RWPE2 (cell line): ENCODE results near the gene ARL2BP.
"Not testable (repeated sequence)": the region's sequence is repeated elsewhere in the genome, so short reads cannot be mapped to it uniquely, and the experiment has no call there.

ENCODE experiments used
- ATAC-seq: fragments of 200-7000 bp; cut with Tn5 transposase; 3 replicates; pipeline ENCODE4 v1.9.1; 2021; ENCODE audit warnings: low read depth
- DNase-seq: peaks from one replicate; pipeline ENCODE4 v3.0.0-alpha.2; 2020; ENCODE audit warnings: low spot score
- H3K27ac ChIP-seq: fragments of 450-650 bp; 2 replicates; pipeline ENCODE4 v1.5.1; 2017; ENCODE audit warnings: mild to moderate bottlenecking; ENCODE audit not compliant: poor library complexity, severe bottlenecking
- H3K27me3 ChIP-seq: fragments of 250-450 bp; sonication (Bioruptor Pico); 2 replicates; pipeline ENCODE4 v1.5.1; 2021; ENCODE audit warnings: mild to moderate bottlenecking, moderate library complexity; ENCODE audit not compliant: insufficient read depth, poor library complexity, severe bottlenecking
- H3K36me3 ChIP-seq: fragments of 250-450 bp; sonication (Bioruptor Pico); 2 replicates; pipeline ENCODE4 v1.5.1; 2020; ENCODE audit warnings: low read depth, mild to moderate bottlenecking, moderate library complexity
- H3K4me1 ChIP-seq: fragments of 250-450 bp; sonication (Bioruptor Pico); 2 replicates; pipeline ENCODE4 v1.5.1; 2021; ENCODE audit warnings: mild to moderate bottlenecking, moderate library complexity; ENCODE audit not compliant: insufficient read depth, poor library complexity, severe bottlenecking
- H3K4me3 ChIP-seq: fragments of 250-450 bp; sonication (Bioruptor Pico); 2 replicates; pipeline ENCODE4 v1.5.1; 2021; ENCODE audit warnings: mild to moderate bottlenecking, moderate library complexity; ENCODE audit not compliant: severe bottlenecking
- H3K9me3 ChIP-seq: fragments of 250-450 bp; sonication (Bioruptor Pico); 2 replicates; pipeline ENCODE4 v1.5.1; 2021; ENCODE audit warnings: mild to moderate bottlenecking, moderate library complexity; ENCODE audit not compliant: severe bottlenecking
- TF ChIP-seq, protein P1 (sequence below): fragments of 450-650 bp; IDR thresholded peaks from one replicate; pipeline ENCODE4 v1.5.1; 2017; ENCODE audit warnings: mild to moderate bottlenecking, moderate library complexity; ENCODE audit not compliant: poor library complexity, severe bottlenecking

The ARL2BP gene

DNA sequence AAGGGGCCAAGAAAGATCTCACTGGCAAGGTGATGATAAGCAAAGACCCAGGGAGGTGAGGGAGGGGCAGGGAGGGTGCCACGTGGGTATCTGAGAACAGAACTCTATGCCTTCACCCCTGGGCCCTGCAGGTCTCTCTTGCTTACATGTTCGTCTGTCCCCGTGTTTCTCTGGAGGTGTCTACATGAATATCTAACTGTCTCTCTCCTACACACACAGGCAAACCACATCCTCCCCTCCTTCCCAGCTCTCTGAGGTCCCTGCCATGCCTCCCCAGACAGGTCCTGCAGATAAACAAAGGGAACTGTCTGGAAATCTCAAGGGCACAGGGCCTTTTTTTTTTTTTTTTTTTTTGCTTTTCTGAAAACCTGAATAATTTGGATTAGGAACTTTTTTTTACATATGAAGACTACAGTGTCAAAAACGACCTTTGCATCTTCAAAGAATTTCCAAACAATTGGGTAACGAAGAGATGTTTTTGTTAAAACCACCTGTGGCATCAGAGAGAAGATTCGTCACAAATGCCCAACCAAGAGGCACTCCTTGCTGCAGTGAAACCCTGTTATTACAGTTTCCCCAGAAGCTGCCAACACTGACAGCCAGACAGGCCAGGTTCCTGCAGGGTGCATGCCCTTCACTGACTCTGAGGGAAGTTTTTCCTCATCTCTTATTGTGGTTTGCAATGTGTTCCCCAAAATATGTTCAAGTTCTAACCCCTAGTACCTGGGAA lies 21.6 kb downstream of the ARL2BP start:
- ATAC-seq (peak; percentile 17), DNase-seq (no peak)
- TF ChIP-seq, protein P1, sequence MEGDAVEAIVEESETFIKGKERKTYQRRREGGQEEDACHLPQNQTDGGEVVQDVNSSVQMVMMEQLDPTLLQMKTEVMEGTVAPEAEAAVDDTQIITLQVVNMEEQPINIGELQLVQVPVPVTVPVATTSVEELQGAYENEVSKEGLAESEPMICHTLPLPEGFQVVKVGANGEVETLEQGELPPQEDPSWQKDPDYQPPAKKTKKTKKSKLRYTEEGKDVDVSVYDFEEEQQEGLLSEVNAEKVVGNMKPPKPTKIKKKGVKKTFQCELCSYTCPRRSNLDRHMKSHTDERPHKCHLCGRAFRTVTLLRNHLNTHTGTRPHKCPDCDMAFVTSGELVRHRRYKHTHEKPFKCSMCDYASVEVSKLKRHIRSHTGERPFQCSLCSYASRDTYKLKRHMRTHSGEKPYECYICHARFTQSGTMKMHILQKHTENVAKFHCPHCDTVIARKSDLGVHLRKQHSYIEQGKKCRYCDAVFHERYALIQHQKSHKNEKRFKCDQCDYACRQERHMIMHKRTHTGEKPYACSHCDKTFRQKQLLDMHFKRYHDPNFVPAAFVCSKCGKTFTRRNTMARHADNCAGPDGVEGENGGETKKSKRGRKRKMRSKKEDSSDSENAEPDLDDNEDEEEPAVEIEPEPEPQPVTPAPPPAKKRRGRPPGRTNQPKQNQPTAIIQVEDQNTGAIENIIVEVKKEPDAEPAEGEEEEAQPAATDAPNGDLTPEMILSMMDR: no peak

DNA sequence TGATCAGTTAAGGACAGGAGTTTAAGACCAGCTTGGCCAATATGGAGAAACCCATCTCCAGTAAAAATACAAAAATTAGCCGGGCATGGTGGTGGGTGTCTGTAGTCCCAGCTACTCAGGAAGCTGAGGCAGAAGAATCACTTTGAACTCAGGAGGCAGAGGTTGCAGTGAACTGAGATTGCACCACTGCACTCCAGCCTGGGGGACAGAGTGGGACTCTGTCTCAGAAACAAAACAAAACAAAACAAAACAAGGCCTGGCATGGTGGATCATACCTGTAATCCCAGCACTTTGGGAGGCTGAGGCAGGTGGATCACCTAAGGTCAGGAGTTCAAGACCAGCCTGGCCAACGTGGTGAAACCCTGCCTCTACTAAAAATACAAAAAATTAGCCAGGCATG lies 22.3 kb downstream of the ARL2BP start:
- not testable (repeated sequence) for H3K9me3 ChIP-seq, DNase-seq, H3K36me3 ChIP-seq, ATAC-seq, H3K27me3 ChIP-seq, H3K4me3 ChIP-seq
- Histone ChIP-seq H3K27ac (peak overlapping the region; percentile 83), H3K4me1 (peaks cover 37% of the 10 kb centered on the region)

More for the DNA sequence above, 21.6 kb downstream of the ARL2BP start:
- Histone ChIP-seq H3K27me3 (no peaks in the 10 kb centered on the region), H3K9me3 (no peaks in the 10 kb centered on the region), H3K27ac (peak overlapping the region; percentile 83), H3K4me3 (no peak overlapping the region), H3K36me3 (peaks cover 6% of the 10 kb centered on the region; the same call in 1 of the 2 replicates), H3K4me1 (peaks cover 39% of the 10 kb centered on the region)

DNA sequence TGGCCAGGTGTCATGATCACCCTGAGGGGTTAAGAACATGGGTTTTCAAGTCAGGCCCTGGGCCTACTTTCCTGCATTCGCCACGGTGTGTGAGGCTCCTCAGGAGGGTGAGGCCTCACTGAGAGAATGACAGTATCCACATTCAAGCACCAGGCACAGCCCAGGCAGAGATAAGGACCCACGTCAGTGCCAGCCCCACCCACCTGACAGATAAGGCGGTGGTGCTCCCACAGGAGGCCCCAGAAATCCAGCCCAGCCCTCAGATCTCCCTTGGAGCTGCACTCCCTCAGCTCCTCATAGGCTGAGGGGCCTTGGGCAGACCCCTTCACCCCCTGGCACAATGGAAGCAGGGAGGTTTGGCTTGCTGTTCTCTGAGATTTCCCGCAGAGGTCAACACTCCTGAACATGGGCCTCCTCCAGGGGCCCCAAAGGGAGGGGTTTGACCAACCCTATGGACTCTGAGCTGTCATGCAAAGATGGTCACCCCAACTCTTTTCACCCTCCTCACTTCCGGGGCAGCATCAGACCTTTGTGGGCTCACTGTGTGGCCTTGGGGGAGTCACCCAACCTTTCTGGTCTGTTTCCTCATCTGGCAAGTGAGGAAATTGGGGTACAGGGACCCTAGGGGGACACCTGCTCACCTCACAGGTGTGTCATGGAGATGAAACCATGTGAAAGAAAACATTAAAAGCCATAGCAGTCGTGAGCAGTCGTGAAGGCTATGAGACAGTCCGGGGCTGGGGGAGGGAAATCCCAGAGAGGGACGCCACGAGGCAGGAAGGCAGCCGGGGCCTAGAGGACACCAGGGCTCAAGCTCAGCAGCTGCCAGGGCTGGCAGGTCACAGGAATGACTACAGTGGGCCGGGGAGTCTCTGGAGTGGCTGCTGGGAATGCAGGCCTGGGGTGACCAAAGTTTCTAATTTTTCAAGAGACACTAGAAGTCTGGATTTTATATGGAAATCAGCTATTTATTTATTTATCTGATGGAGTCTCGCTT lies 24.0 kb downstream of the ARL2BP start:
- DNase-seq (no peak), ATAC-seq (no peak)
- no peak overlapping the region for H3K4me3 ChIP-seq
- H3K27ac ChIP-seq: no peak overlapping the region
- H3K4me1 ChIP-seq: peaks cover 27% of the 10 kb centered on the region
- peaks cover 5% of the 10 kb centered on the region; the same call in 1 of the 2 replicates for H3K36me3 ChIP-seq
- no peaks in the 10 kb centered on the region for H3K9me3 ChIP-seq
- TF ChIP-seq, protein P1: no peak
- H3K27me3 ChIP-seq: no peaks in the 10 kb centered on the region

DNA sequence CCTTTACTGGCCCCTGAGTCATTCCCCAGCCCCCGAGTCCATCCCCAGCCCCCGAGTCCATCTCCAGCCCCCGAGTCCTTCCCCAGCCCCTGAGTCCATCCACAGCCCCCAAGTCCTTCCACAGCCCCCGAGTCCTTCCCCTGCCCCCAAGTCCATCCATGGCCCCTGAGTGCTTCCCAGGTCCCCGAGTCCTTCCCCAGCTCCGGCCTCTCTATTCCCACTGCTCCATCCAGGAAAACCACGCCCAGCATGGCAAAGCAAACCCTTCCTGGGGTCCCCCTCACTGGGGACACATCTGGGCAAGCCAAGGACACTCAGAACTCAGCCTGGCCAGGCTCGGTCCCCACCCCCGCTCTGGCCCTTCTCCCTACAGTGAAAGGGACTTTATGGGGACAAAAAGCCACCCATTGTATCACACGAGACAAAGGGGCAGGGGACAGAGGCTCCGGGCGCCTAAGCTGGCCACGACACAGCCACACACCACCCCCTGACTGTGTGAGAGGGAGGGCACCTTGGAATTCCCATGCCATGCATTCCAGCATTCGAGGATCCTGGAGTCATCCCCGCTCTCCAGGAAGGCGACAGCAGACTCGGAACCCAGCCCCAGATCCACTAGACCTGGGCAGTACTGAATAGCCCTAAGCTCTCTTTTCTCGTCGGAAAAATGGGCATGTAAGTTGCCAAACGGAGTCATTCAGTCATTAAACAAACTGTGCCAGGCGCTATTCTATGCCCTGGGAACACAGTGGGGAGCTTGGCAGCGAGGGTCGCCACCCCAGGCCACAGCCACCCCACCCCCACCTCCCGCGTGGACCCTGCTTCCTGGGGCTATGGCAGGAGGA lies 25.4 kb downstream of the ARL2BP start:
- no peak for DNase-seq

More for the DNA sequence above, 25.4 kb downstream of the ARL2BP start:
- Histone ChIP-seq H3K4me3 (no peak overlapping the region), H3K9me3 (no peaks in the 10 kb centered on the region), H3K27ac (no peak overlapping the region), H3K4me1 (peaks cover 17% of the 10 kb centered on the region), H3K27me3 (no peaks in the 10 kb centered on the region), H3K36me3 (no peaks in the 10 kb centered on the region)
- no peak for ATAC-seq
- TF ChIP-seq, protein P1: no peak
